DMS79 treated with DMSO at 0.1 percent for 48 hours (cell line): ENCODE data around the gene KDM4E.
"Not testable (repeated sequence)": the region's sequence is repeated elsewhere in the genome, so short reads cannot be mapped to it uniquely, and the experiment has no call there.

Source experiments
- DNase-seq: peaks from one replicate; lab custom pipeline; 2025; lab: John Stamatoyannopoulos, UW

Gene KDM4E

GRCh38 chr11:95024958-95025357, at the start of gene KDM4E:
KDM4E (plus strand) TSS chr11:95025258; CDS start chr11:95025558, 300 bp downstream.
- DNase-seq: no peak

GRCh38 chr11:94975599-94975998, 49.5 kb upstream of the KDM4E start:
- DNase-seq: no peak

- no peak for DNase-seq
Observed at GRCh38 chr11:94987378-94987777, 37.7 kb upstream of the KDM4E start.

- no peak for DNase-seq
Observed at GRCh38 chr11:94988748-94989147, 36.3 kb upstream of the KDM4E start.

GRCh38 chr11:94993400-94993943, 31.6 kb upstream of the KDM4E start:
- DNase-seq: no peak

- DNase-seq: no peak
Observed at GRCh38 chr11:94997437-94997836, 27.6 kb upstream of the KDM4E start.

- DNase-seq: no peak
Observed at GRCh38 chr11:94998285-94998684, 26.8 kb upstream of the KDM4E start.

- DNase-seq: no peak
Observed at GRCh38 chr11:95003716-95004115, 21.3 kb upstream of the KDM4E start.

- DNase-seq: no peak
Observed at GRCh38 chr11:95005642-95006041, 19.4 kb upstream of the KDM4E start.

GRCh38 chr11:95011376-95011775, 13.7 kb upstream of the KDM4E start:
- no peak for DNase-seq

- no peak for DNase-seq
Observed at GRCh38 chr11:95014184-95014821, 10.8 kb upstream of the KDM4E start.

GRCh38 chr11:95016139-95016538, 8.9 kb upstream of the KDM4E start:
- no peak for DNase-seq

- not testable (repeated sequence) for DNase-seq
Observed at GRCh38 chr11:95021468-95021867, 3.6 kb upstream of the KDM4E start.

GRCh38 chr11:95025594-95025993, 536 bp downstream of the KDM4E start:
- not testable (repeated sequence) for DNase-seq

GRCh38 chr11:95028357-95028756, 3.3 kb downstream of the KDM4E start:
- no peak for DNase-seq

- no peak for DNase-seq
Observed at GRCh38 chr11:95033051-95033450, 8.0 kb downstream of the KDM4E start.

GRCh38 chr11:95035316-95035715, 10.3 kb downstream of the KDM4E start:
- peak; percentile 75 for DNase-seq

- not testable (repeated sequence) for DNase-seq
Observed at GRCh38 chr11:95037356-95038035, 12.4 kb downstream of the KDM4E start.

- no peak for DNase-seq
Observed at GRCh38 chr11:95042239-95042638, 17.2 kb downstream of the KDM4E start.

- no peak for DNase-seq
Observed at GRCh38 chr11:95042906-95043305, 17.8 kb downstream of the KDM4E start.

GRCh38 chr11:95044010-95044409, 19.0 kb downstream of the KDM4E start:
- DNase-seq: no peak

- DNase-seq: no peak
Observed at GRCh38 chr11:95045812-95046211, 20.8 kb downstream of the KDM4E start.

GRCh38 chr11:95049122-95049521, 24.1 kb downstream of the KDM4E start, which contains the start of gene KDM4F:
KDM4F (plus strand) TSS chr11:95049422.
- DNase-seq: not testable (repeated sequence)
